GM20000 (cell line): Measurements from ENCODE around the gene DNPEP.
"Not testable (repeated sequence)": the region's sequence is repeated elsewhere in the genome, so short reads cannot be mapped to it uniquely, and the experiment has no call there.

Source experiments
- DNase-seq: peaks from one replicate; pipeline ENCODE4 v3.0.0; 2012; ENCODE audit warnings: low spot score
- CTCF ChIP-seq: IDR thresholded peaks from 2 replicates; pipeline ENCODE4 v1.5.1; 2012; ENCODE audit warnings: mild to moderate bottlenecking, control low read depth; ENCODE audit errors: extremely low read depth, missing control alignments

Gene DNPEP

GRCh38 chr2:219398721-219399363 is 11.1 kb upstream of the DNPEP start:
- no peak for DNase-seq
- TF ChIP-seq CTCF: no peak

GRCh38 chr2:219396863-219397457 is 9.2 kb upstream of the DNPEP start:
- TF ChIP-seq CTCF: no peak
- DNase-seq: no peak

- no peak for TF ChIP-seq CTCF
- DNase-seq: no peak
These were observed 7.9 kb upstream of the DNPEP start for GRCh38 chr2:219395609-219396008.

GRCh38 chr2:219395056-219395455 is 7.3 kb upstream of the DNPEP start:
- not testable (repeated sequence) for DNase-seq

GRCh38 chr2:219392754-219393153 is 5.0 kb upstream of the DNPEP start:
- no peak for DNase-seq
- TF ChIP-seq CTCF: no peak

GRCh38 chr2:219388907-219389156 is 1.1 kb upstream of the DNPEP start:
- TF ChIP-seq CTCF: no peak
- DNase-seq: no peak

GRCh38 chr2:219388121-219388906 is 602 bp upstream of the DNPEP start:
- TF ChIP-seq CTCF: peak; percentile 47
- peak; percentile 99 for DNase-seq
